ENCODE data around the gene SLC19A1.

SLC19A1 gene

DNA sequence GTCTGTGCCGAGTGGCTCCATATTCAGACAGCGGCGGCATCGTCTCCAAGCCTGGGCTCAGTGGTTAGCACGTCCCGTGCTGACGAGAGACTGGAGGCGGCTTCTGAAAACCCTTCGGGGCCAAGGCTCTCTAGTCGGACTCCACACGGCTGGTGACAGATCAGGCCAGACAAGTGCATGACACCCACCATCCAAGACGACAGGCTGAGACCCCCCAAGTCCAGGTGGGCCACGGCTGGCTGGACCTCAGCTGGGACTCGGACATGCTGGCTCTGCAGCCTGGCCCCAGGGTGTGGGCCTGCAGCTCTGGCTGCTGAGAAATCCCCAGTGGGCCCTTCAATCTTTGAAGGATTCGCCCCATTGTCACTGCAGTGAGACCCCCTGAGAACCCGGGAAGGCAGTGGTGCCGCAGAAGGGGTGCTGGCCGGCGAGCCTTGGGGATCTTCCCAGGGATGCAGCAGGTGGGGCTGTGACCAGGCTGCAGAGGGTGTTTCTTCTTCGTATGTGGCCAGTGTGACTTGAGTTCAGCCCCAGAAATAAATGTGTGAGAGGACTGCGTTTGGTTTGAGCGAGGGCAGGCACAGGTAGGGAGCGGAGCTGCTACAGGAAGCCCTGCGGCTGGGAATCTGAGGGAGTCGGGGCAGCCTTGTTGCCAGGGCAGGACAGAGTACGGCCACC, 15.9 kb upstream of the SLC19A1 start:
- DNase-seq (ENCODE audit: low read depth) = no peak

DNA sequence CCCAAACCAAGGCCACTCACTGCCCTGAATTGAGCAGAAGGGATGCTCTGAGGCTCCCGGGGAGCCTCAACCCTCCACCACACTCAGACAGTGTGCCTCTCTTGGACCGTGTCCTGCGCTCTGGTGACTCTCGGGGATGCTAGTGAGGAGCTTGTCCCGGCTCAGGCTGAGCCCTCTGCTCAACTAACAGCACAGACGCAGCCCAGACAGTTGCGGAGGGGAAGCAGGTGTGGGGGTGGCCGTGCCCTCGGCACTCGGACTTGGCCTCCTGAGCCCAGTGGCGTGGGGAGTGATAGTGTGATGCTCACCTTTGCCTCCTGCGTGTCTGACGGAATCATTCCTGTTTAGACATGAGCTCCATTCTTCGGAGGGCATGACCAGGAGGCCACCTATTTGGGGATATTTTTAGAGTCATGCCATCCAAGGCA, 15.4 kb upstream of the SLC19A1 start:
- no peak for DNase-seq (ENCODE audit: low read depth)

DNA sequence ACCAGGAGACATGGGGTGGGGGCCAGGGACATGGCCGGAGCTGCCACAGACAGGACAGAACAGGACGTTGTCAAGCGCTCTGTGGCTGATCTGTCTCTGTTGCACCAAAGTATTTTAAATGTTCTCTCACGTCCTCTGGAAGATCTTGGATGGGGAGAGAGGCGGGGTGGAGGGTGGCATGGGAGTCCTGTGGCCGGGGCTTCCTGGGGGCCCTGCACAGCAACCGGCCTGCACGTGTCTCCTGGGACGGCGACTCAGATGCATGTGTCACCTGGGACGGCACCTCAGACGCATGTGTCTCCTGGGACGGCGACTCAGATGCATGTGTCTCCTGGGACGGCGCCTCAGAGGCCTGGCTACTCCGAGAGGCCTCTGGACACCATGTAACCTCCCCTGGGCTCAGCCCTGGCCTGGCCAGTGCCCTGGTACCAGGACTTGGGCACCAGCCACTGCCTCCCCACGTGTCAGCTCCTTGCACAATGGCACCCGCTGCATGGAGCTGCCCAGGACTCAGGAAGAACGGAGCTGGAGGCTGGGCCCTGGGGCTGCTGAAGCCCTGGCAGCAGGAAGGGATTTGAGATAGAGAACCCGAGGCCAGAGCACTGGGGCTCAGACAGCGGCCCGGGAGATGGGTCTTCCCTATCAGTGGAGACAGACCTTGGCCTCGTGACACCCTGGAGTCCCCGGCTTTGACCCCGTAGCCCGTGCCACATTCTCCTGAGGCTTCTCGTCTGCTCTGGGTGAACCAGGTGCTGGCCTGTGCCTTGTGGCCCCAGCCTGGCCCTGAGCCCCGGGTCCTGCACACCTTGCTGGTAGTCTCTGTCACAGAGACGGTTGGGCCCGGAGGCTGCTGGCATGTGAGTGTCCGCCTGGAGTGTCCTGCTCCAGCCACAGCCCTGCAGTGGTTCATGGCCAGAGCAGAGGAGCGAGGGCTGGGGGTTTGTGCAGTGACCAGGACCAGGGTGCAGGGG, 14.7 kb upstream of the SLC19A1 start:
- no peak for DNase-seq (ENCODE audit: low read depth)

DNA sequence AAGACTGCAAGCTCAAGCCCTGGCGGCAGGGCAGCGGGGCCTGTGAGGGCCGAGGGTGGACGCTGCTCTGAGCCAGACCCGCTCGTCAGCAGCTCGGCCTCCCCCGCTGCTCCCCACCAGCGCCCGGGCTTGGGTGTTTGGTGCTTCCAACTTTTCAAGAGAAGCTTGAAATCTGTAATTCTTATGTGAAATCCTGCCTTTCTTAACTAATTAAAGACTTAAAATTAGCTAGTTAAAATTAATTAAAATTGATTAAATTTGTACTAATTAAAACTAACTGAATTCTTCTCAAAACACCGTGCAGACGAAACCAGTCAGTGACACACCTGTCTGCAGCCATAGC, 14.0 kb upstream of the SLC19A1 start:
- no peak for DNase-seq (ENCODE audit: low read depth)

DNA sequence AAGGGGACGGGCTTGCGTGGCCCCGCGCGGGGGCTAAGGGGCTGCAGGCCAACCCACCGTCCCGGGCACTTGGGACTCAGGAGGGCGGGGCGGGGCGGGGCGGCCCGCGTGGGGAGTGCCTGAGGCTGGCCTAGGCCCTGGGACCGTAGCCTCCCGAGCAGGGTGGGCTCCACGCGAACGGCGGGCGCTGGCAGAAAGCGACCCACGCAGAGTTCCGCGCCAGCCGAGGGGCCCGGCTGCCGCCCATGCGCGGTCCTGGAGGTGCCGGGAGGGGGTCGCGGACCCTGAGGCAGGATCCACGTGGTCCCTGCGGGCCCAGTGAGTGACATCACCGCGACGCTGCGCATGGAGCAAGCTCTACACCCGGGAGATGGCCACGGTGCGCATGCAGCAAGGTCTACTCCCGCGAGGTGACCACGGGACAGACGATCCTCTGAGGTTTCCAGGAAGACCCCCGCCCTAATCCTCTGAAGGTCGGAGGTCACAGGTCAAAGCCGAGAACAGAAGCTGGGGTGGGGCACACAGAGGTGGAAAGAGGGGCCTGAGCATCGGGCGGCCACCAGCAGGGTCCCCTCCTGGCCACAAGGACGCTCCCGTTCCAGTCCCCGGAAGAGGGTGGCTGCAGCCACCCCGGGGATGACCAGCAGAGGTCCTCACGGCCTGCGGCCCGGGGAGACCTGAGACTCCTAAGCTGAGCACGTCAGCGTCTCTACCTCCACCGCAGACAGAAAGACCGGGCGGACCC, 13.5 kb upstream of the SLC19A1 start:
- DNase-seq (ENCODE audit: low read depth) = peak; percentile 32

DNA sequence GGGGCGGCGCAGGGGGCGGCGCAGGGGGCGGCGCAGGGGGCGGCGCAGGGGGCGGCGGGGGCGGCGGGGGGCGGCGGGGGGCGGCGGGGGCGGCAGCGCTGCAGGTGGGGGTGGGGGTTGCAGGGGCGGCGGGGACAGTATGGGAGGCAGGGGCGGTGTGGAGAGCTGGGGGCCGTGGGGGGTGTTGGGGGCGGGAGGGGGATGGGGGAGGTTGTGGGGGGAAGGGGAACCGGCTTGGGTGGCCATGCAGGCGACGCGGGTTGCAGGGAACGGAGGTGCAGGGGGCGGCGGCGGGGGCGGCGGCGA, 13.0 kb upstream of the SLC19A1 start:
- DNase-seq (ENCODE audit: low read depth) = no peak

DNA sequence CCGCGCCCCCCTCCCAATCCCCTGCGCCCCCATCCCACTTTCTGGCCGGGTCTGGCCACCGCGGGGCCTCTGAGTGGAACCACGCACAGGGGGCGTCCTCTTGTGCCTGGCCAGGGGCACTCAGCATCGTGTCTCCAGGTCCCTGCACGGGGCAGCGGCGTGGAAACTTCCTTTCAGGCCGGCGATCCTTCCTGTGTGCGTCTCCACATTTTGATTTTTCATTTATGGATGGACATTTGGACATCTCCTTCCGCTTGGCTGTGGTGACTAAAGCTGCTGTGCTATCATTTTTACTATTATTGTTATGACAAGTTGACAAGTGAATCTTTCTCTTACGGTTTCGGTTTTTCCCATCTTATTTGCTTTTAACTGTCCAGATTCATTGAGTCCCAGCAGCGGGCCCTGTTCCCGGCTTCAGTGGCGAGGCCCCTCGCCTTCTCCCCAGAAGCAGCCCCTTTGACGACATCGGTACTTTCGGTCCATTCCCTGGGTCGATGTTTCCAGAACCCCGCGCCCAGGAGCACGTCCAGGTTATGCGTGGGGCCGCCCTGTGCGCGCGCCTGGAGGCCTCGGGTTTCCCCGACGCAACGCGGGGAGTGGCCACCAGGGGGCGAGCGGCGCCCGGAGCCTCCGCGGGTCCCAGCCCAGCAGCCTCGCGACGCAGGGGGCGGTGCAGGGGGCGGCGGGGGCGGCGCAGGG, 12.4 kb upstream of the SLC19A1 start:
- DNase-seq (ENCODE audit: low read depth) = peak; percentile 81

DNA sequence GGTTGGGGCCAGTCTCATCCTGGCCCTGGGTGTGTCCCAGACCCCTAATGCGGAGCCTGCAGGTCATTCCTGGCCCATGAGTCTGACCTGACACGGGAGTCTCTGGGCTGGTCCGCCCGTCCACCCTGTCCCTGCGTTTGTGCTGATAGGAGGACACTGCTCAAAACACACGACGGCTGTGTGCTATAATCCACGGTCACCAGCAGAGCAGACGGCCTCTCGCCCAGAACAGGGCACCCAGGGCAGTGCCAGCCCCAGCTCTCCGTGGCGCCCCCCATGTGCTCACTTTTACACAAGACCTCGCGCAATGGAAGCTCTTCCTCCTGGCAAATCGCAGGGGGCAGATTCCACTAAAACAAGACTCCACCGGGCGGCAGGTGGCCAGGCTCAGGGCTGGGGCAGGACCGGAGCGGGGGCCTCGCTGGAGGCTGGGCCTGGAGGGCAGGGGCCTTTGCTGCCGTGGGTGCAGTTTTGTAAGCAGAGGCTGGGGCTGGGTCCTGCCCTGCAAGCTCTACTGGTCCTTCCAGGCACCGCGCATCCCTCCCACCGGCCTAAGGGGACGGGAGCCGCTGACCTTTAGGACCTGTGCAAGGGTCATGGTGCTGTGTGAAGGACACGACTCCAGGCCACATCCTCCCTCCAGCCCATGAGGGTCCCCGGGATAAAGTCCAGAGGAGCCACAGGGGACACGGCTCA, 10.6 kb upstream of the SLC19A1 start:
- no peak for DNase-seq (ENCODE audit: low read depth)

DNA sequence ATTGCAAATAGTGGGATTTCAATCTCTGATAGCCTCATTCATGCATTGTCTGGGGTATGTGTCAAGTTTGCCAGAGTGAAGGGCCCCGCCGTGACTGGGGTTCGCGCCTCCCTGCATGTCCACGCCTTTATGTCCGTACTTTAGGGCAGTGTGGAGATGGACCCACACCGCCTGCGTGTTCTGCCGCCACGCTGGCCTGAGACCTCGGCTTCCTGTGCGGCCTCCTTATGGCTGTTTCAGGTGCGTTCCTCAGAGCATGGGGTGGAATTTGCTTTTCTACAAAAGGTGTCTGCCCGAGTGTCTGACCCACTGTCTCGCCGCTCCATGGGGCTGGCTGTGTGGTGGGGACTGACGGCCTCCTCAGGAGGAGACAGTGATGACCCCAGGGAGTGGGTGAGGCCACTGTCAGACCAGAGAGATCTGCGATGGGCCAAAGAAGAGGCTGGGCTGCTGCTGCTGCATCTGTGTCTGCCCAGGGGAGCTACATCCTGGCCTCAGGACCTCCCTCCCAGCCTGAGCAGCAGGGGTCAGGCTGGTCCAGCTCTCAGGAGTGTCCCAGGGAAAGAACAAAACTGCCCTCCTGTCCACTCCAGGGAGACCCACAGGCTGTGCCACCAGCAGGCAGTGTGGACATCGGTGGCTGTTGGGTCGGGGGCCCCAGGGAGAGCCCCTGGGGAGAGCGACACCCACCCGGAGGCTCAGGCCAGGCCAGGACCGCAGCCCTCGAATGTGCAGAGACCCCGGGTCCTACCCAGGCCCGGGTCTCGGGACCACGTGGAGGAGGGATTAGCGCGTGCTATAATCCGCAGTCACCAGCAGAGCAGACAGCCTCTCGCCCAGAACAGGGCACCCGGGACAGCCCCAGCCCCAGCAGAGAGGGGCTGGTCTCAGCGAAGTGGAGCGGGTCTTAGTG, 9.8 kb upstream of the SLC19A1 start:
- no peak for DNase-seq (ENCODE audit: low read depth)

DNA sequence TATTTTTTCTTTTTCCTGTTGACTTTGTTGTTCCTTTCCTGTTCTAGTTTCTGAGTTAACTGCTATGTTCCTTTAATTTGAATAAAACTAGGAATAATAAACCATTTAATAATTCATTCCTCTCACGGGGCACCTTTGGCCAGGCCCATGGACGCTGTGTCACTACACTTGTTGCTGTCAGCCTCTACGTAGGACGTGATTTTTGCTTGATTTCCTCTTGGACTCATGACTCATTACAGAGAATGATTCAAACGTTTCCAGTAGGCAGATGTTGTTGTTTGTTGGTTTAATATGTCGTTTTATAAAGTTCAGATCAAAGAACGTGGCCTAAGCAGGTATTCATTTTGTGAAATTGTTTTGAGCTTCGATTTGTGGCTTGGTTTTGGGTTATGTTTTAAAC, 9.1 kb upstream of the SLC19A1 start:
- DNase-seq (ENCODE audit: low read depth) = no peak

DNA sequence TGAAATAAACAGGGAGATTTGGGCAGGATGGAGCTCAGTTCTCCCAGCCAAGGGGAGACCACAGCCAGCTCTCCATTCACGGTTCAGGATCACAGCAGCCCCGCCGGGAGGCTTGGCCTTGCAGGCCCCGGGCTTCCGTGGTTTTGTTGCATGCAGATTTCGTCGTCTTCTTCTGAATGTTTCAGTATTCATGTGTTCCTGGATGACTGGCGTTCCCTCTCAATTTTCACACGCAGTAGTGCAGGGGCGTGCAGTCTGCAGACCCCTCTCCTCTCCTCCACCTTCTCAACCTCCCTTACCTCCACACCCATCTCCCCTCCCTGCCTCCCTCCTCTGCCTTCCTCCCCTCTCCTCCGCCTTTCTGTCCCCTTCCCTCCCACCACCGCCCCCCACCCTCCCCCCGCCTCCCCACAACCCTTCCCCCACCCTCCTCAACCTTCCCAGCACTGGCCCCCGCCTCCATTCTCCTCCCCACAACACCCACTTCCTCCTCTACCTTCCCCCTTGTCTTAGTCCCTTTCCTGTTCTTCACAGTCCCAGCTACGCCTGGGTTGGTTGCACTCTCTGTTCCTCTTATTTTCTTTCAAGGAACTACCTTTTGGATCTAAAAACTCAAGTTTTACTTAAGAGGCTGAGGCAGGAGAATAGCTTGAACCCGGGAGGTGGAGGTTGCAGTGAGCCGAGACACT, 8.4 kb upstream of the SLC19A1 start:
- no peak for DNase-seq (ENCODE audit: low read depth)

DNA sequence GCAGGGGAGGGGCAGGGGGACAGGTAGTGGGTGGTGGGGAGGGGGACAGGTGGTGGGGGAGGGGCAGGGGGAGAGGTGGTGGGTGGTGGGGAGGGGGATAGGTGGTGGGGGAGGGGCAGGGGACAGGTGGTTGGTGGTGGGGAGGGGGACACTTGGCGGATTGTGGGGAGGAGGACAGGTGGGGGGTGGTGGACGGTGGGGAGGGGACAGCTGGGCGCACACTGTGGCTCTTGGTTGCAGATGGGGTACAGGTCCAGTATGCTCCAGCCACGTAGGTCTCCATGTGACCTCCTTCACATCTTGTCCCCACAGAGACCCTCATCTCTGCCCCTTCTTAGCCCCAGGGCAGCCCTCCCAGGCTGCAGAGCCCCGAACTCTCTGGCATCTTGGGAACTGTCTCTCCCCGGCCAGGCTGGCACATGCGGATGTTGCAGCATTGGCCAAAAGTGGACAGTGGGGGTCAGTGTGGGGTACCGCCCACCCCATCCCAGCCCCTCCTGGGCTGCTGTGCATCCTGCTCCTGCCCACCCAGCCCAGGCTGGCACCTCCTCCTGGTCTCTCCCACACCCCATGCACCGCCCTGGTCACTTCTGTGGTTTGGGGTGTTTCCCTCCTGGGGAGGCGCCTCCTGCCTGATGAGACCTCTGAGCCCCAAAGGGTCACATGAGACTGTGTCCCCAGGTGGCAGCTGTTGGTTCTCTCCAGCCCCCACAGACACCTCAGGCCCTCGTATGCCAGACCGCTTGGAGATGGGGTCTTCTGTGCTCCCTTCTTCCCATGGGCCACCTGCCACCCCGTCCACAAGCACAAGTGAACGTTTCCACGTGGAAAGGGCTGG, 7.6 kb upstream of the SLC19A1 start:
- DNase-seq (ENCODE audit: low read depth) = no peak

DNA sequence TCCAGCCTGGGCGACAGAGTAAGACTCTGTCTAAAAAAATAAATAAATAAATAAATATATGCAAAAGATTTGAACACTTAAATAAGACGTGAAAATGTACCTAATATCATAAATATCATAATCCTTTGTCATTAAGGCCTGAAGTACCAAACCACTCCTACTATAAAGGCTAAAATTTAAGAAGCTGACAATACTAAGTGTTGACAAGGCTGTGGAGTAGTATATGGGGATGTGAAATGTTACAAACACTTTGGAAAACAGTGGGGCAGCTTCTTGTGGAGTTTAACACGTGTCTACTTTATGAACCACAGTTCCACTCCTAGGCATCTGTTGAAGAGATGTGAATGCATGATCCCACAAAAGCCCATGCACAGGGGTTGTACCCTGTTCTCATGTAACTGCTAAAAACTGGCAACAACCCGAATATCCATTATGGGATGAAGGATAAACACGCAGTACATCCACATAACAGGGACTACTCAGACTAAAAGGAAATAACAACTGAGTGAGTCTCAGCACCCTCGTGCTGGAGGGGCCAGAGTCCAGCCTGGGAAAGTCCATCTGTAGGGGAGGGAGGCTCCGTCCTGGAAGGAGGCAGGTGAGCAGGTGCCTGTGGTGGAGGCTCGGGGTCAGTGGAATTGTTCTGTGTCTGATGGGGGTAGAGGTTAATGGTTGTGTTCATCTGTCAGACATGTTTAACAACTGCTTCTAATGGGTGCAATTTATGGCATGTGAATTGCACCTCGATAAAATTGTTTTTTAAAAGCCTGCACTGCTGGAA, 6.7 kb upstream of the SLC19A1 start:
- no peak for DNase-seq (ENCODE audit: low read depth)

DNA sequence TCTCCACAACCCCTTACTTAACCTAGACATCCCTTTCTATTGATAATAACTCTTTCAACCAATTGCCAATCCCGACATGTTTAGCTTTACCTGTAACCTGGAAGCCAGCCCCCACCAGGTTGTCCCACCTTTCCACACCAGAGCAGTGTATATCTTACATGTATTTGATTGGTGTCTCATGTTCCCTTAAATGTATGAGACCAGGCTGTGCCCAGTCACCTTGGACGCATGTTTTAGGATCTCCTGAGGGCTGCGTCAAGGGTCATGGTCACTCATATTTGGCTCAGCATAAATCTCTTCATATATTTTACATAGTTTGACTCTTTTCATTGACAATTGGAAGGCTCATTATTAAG, 5.3 kb upstream of the SLC19A1 start:
- DNase-seq (ENCODE audit: low read depth) = no peak

DNA sequence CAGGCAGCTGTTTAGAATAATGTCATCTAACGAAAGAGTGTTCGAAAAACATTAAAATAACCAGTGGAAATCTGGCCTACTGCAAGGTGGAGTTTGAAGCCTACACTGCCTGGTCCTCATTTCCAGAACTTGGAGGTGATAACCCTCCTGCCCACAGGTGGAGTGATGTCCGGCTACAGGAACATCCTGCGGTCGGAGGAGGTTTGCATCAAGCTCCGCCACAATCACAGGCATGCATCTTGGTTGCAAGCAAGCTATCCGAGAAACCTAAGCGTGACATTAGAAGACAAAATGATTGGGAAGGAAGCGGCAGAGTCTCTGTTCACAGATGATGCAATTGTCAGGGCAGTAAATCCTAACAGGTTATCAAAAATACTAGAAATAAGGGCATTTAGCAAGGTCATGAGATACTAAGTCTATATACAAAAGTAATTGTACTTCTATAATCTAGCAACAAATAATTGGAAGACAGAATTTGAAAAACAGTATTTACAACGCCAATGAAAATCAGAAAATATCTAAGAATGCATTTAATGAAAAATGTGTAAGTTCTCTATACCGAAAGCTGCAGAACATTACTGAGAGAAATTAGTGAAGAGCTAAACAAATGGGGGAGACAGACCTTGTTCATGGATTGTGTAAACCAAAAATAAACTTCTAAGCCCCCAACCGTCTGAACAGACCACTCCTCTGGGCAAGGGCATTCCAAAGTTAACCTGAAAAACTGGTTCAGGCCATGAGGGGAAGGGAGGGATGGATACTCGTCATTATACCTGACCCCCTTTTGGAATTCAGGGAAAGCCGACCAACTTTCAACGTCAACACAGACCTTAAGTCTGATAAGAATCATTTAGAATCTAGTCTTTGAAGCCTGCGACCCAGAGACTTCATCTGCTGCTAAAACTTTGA, 4.7 kb upstream of the SLC19A1 start:
- DNase-seq (ENCODE audit: low read depth) = no peak

DNA sequence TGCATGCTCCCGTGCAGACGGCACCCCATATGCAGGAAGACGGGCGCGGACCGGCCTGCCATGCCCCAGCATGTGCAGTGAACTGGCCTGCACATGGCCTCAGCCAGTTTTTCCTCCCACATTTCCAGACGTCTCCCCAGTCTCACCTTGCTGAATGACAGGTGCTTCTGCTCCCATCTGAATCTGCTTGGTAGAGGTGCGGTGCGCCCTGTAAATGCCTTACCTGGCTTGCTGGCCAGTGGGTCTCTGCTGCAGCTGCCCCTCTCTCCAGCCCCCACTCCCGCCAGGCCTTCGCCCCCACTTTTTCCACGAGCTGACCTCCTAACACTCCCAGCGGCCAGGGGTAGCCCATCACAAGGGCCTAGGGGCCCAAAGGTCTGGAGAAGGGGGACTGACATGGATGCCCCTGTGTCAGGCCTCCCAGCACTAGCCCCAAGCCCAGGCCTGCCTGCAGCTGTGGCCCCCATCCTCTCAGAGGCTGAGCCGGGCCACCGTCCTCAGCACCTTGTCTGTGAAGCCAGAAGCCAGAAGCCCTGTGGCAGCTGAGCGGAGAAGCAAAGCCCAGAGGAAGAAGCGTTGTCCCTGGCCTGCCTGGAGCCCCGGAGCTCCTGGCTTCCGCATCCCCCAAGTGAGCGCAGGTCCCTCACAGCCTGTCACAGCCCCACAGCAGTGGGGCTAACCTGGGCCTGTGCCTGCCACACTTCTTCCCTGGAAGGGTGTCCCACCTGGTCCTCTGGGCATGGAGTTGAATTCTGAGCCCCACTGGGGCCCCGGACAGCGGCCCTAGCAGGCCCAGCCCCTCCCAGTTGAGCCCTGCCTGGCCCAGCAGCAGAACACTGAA, 3.7 kb upstream of the SLC19A1 start:
- no peak for DNase-seq (ENCODE audit: low read depth)

DNA sequence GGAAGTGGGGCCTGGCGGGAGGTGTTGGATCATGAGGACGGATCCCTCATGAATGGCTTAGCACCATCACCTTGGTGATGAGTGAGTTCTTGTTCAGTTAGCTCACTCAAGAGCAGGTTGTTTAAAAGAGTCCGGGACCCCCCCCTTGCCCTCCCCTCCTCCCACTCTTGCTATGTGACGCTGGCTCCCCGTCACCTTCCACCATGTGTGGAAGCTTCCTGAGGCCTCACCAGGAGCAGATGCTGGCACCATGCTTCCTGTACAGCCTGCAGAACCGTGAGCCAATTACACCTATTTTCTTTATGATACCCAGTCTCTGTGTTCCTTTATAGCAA, 3.0 kb upstream of the SLC19A1 start:
- DNase-seq (ENCODE audit: low read depth) = no peak
